Measurements from ENCODE around the gene PROSER2. TPM values are rescaled to one million over a fixed set of nuclear protein-coding genes. Genes with fewer than 3 reads are reported as not detected.

The PROSER2 gene
- total RNA-seq, 1 donor, result 16.2 TPM

DNA sequence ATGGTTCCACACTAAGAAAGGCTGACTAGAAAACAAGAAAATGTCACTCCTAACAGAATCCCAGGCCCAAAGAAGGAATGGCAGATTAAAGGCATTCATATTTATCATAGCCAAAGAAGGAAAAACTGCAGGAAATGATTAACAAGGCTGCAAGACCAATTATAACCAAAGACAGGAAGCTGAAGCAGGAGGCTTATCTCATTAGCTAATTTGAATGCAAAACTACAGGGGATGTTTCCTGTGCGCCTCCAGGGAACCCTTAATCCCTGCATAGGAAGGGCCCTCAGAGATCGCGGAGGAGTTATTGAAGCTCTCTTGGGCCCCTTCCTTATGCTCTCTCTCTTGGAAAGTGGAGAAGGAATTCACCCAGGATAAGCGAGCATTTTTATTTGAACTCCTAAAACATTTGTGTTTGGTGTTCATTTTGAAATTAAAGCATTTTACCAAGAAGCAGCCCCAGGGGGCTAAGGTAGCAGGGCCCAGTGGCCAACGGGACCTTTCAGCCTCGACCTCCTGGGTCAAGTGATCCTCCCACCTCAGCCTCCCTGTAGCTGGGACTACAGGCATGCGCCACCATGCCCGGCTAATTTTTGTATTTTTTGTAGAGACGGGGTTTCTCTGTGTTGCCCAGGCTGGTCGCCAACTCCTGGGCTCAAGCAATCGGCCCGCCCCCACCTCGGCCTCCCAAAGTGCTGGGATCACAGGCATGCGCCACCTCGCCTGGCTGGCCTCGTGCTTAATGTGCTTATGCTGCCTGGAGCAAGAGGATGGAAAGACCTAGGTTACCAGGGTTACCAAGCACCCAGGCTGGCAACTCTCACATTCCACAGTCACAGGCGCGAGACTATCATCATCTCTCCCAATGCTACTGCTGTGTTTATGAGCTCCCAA, 24.1 kb upstream of the PROSER2 start:
- DNase-seq (ENCODE audit: low read depth in 2 of 3, low spot score in 2 of 3), result peak in 2 of 3 donors; percentile 68 to 84

DNA sequence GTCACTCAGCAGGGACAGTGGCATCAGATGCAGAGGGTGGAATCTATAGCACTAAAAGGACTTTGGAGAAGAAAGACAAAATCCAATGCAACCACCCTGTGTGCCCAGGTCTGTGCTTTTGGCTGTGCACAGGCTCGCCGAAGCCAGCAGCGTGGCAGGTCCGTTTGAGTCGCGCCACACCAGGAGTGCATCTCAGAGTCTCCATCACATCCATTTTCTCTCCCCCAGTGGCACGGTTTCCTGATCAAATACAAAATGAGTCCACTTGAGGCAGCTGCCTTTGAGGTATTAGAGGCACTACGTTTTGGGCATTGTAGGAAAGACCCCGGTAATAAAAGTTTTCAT, 23.4 kb upstream of the PROSER2 start:
- DNase-seq (ENCODE audit: low read depth in 2 of 3, low spot score in 2 of 3), result no peak

DNA sequence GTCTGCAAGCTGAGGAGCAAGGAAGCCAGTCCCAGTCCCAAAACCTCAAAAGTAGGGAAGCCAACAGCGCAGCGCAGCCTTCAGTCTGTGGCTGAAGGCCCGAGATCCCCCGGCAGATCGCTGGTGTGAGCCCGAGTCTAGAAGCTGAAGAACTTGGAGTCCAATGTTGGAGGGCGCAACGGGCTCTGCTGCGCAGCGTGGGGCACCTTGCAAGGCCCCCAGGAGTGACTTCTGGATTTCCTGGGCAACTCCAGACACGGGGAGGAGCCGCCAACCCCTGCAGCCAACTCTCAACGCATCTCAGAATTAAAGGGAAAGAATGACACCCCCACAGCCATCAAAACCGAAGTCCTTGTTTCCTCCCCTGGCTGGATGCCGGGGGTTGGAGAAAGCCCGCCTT, 18.8 kb upstream of the PROSER2 start:
- DNase-seq (ENCODE audit: low read depth in 2 of 3, low spot score in 2 of 3), result no peak

DNA sequence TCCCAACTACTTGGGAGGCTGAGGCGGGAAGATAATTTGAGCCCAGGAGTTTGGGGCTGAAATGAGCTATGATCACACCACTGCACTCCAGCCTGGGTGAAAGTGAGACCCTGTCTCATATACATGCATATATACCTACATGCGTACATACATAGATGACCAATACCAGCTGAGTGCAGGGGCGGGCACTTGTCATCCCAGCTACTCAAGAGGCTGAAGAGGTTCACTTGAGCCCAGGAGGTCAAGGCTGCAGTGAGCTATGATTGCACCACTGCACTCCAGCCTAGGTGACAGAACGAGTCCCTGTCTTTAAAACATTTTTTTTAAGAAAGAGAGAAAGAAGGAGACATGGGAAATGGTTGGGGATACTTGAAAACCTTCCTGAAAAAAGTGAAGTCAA, 17.4 kb upstream of the PROSER2 start:
- no peak for DNase-seq (ENCODE audit: low read depth in 2 of 3, low spot score in 2 of 3)

DNA sequence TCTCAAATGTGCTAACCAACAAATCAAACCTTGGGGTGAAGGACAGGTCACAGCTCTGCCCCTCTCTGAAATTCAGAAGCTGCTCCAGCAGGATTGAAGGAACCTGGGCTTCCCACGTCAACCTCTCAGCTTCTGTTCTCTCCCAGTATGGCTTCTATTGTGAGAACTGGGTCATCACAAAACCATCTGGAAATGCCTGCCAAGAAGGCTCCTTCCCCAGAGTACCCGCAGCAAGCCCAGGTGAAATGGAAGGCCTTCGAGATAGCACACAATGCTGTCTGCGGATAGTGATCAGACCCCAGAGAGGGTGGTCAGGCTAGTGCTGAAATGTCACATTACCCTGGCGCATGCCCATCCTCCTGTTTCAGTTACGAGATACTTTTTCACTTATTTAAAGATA, 16.4 kb upstream of the PROSER2 start:
- DNase-seq (ENCODE audit: low read depth in 2 of 3, low spot score in 2 of 3), result no peak

DNA sequence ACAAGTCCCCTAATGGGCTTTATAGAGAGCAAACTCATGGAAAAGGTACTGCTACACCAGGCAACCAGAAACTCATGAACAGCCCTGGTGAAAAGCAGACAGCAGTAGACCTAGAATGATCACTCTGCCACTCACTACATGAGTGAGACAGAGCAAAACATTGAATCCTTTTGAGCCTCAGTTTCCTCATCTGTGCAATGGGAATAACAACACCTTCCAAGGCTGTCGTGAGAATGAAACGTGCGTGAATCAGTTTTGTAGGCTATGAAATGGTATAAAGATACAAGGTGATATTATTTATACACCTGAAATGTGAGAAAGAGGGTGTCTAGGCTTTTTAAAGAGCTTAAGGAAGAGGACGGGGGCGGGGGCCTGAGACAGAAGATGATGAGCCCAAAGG, 14.3 kb upstream of the PROSER2 start:
- no peak for DNase-seq (ENCODE audit: low read depth in 2 of 3, low spot score in 2 of 3)

DNA sequence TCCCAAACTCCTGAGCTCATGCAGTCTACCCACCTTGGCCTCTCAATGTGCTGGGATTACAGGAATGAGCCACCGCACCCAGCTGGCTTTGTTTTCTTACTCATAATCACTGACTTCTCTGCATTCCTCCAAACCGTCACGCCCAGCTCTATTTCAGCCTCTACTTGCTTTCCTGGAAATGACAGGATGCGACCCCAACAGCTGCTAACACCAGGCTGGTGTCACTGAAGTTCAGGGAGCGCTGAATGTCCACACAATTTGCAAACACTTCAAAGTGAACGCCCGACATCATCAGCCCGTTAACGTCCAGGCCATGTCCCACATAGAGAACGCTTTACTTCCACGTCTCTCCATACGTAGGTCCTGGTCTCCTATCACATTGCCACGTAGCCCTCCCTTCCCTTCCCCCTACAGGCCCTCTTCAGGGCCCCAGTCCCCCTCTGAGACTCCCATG, 12.8 kb upstream of the PROSER2 start:
- no peak for DNase-seq (ENCODE audit: low read depth in 2 of 3, low spot score in 2 of 3)

DNA sequence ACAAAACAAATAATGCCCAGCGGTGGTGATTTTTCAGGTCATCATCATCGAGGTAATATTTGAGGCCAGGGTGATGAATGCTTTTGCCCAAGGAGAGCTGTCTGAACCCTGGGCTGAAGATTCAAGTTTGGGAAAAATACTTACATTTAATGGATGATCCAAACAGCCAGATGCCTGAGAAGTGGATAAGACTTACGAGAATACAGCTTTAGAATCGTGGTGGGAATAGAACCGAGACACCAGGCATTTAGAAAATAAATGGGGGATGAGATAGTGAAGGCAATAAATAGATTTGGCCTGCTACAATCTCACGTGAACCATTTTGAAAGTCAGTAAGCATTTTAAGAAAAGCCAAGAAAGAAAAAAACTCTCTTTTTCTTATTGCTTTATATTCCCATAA, 12.2 kb upstream of the PROSER2 start:
- DNase-seq (ENCODE audit: low read depth in 2 of 3, low spot score in 2 of 3), result no peak

DNA sequence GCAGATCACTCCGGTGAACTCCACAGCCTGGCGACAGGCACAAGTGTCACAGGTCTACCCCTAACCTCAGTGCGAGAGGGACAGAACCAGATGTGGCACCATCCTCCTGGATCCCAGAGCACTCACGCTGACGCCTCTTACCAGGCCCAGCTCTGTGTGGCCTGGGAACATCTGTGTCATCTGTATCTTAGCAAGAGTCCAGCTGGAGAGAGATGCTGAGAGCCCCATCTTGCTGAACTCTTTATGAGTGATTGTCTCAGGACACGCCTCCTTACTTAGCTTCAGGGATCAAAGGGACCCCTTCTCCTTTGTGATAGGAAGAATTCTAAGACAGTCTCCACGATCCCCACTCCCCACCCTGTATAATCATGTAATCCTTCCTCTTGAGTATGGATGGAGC, 10.0 kb upstream of the PROSER2 start:
- no peak for DNase-seq (ENCODE audit: low read depth in 2 of 3, low spot score in 2 of 3)

DNA sequence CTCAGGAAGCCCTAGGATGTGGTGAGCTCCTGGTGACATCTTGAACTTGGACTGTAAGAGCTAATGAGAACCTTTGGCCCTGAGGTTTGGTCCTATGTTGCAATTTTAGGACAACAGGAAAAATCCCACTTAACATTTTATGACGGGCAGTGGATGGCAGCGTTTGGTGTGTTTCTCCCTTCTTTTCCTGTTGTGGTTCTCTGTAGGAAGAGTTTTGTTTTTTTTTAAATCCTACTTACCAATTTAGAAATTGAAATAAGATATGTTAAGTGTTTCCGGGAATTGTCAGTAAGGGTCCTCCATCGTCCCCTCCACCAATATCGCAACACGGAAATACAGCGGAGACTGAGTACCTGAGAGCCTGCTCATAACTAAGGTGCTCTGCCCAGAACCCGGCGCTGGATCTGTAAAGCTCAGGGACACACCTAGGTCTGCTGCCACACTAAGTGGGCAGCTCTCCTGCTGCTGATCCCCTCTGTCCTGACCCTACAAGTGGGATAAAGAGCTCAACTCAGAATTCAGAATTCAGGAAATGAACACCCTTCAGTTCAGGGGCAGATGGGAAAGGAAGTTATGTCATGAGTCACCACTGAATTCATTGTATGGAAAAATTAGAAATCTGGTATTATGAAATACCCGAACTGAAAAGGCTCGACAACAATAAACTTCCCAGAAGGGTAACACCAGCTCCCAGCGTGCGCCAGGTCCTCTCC, 9.1 kb upstream of the PROSER2 start:
- DNase-seq (ENCODE audit: low read depth in 2 of 3, low spot score in 2 of 3), result no peak

DNA sequence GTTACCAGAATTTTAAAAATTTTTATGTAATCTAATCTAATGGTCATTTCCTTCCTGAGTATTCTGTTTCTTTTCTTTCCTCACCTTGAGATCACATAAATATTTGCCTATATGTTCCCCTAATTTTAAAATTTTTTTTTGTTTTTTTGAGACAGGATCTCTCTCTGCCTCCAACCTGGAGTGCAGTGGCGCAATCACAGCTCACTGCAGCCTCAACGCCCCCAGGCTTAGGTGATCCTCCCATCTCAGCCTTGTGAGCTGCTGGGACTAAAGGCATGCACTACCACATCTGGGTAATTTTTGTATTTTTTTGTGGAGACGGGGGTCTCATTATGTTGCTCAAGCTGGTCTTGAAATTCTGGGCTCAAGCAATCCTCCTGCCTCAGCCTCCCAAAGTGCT, 4.1 kb upstream of the PROSER2 start:
- DNase-seq (ENCODE audit: low read depth in 2 of 3, low spot score in 2 of 3), result no peak

DNA sequence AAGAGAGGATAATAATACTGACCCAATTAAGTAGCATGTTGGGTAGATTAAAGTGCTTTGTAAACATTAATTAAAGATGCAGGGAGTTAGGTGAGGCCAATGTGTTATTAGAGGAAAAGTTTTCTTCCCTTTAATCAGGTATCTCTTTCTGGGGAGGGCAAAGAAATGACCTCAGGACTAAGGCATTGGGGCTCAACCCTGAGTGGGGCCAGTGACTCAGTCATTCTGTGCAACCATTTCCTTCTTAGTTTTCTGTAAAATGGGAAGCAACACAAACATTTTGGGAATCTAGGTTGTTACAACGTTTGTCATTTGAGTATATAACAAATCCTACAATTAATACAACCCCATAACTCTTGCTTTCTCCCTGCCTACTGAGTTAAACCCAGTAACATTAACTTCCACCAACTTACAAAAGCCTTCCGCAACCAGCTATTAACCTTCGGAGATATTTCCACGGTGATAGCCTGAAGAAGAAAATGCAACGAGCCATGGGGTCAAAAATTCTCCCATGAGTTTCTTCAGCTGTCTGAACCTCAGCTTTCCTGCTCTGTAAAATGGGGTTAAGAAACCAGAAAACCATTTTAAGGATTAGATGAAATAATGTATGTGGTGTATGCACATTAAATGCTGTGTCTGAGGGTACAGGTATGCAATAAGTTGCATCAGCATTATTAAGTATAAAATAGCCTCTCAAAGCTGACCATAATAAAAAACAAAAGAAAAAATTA, 965 bp upstream of the PROSER2 start:
- no peak for DNase-seq (ENCODE audit: low read depth in 2 of 3, low spot score in 2 of 3)

DNA sequence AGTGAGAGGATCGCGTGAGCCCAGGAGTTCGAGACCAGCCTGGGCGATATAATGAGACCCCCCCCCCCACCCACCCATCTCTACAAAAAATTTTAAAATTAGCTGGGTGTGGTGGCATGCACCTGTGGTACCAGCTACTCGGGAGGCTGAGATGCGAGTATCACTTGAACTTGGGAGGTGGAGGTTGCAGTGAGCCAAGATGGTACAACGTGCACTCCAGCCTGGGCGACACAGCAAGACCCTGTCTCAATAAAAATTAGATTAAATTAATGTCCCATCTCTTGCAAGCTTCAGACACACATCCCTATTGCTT, 391 bp upstream of the PROSER2 start:
- DNase-seq (ENCODE audit: low read depth in 2 of 3, low spot score in 2 of 3), result no peak

DNA sequence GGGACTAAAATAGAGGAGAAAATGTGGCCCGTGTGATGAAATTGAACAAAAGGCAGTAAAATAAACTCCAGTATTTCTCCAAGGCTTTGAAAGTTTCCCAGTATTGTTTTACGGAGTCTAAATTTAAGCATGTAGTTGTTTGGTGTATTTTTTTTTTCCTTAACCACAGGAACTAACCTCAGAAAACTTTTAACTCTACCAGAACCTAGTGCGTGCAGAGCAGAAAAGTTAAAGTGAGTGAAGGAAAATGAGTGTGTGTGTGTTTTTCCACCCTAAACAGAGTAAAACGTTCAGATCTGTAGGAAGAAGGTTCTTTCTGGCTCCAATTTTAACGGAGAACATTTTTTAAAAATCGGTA, 812 bp downstream of the PROSER2 start:
- DNase-seq (ENCODE audit: low read depth in 2 of 3, low spot score in 2 of 3), result peak in 2 of 3 donors; percentile 16 to 46

DNA sequence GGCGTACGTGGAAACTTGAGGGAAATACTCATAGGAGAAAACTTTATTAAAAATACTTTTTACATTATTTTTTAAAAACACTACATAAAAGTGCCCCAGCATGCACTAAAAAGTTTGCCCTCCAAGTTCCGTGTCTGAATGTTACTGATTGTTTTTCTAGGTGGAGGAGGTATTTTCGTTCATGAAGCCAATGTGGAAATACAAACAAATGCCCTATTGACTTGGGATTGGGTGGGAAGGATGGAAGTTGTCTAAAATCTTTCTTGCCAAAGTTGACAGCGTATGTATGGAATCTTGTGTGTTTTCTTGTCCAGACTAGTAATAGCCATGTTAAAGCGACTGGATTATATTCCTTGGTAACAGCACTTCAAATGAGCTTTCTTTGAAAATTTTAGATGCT, 1.2 kb downstream of the PROSER2 start:
- DNase-seq (ENCODE audit: low read depth in 2 of 3, low spot score in 2 of 3), result no peak

DNA sequence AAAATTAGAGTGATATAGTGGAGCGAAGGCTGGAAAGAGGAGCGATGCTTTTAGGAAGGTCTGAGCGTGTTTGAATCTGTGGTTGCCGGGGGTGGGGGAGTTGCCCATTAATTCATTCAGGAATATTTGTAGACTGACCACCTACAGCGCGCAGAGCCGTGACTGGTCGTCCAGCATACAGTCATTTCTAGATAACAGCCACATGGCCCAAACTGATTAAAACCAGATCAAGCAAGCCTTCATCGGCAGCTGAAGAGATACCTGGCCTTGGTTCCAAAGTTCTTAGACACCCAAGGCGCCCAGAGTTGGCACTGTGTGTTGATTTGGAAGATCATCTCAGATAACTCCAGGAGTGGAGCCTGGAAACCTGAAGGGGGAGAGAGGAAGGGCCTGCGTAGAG, 1.7 kb downstream of the PROSER2 start:
- DNase-seq (ENCODE audit: low read depth in 2 of 3, low spot score in 2 of 3), result no peak

DNA sequence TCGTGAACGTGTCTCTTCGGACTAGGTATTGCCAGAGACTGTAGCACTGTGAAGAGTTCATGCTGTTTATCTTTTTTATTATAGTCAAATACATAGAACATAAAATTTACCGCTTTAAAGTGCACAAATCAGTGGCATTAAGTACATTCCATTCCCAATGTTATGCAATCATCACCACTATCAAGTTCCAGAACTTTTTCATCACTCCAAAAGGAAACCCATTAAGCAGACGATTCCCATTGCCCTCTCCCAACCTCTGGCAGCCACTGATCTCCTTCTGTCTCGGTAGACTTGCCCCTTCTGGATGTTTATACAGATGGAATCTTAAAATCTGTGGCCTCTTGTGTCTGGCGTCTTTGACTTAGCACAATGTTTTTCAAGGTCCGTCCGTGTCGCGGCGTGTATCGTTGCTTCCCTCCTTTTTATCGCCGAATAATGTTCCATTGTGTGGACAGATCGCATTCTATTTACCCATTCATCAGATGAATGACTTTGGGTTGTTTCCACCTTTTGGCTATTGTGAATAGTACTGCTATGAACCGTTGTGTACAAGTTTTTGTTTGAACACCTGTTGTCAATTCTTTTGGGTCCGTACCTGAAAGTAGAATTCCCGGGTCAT, 2.7 kb downstream of the PROSER2 start:
- DNase-seq (ENCODE audit: low read depth in 2 of 3, low spot score in 2 of 3), result no peak

DNA sequence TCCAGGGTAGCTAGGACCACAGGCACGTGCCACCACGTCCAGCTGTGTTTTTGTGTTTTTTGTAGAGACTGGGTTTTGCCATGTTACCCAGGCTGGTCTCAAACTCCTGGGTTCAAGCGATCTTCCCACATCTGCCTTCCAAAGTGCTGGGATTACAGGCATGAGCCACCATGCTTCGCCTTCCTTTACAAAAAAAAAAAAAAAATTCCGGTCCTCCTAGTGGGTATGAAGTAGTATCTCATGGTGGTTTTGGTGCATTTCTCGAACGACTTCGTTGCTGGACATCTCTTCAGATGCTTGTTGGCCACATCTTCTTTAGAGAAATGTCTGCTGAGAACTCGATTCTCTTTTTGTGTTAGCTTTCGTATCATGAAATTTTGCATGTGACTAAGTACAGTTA, 3.9 kb downstream of the PROSER2 start:
- DNase-seq (ENCODE audit: low read depth in 2 of 3, low spot score in 2 of 3), result no peak

DNA sequence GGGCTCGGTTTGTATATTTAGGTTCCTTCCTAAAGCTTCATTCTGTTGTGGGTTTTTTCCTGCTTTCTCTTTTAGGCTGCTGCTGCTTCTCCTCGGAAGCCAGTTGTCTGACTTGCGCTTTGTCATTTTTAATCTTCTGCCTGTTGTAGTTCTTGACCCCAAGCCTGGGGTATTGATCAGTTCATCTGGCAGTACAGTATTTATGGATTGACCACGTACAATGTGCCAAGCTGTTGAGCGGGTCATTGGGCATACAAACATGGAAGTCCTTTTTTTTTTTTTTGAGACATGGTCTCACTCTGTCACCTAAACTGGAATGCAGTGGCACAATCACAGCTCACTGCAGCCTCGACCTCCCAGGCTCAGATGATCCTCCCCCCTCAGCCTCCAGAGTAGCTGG, 4.3 kb downstream of the PROSER2 start:
- DNase-seq (ENCODE audit: low read depth in 2 of 3, low spot score in 2 of 3), result no peak

DNA sequence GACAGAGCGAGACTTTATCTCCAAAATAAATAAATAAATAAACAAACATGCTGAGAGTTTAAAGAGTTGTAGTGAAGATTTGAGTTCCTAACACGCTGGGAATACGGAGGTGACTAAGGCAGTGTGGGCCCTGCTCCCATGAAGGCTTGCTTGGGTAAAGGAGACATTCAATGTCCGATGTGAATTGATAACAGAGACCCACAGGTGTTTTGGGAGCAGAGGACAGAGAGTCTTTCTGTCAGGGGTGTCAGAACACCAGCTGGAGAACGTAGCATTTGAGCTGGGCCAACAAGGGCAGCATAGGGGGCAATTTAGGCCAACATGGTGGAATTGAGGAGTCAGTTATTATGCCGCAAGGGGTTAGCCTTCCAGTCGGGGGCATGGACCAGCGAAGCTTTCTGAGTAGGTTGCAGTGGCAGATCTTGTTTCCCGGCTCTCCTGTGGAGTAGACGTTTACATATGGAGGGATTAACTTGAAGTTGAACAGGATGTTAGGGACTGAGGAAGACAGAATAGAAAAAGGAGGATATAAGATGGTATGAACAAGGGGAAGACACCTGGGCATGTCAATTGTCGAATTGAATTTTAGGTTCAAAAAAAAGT, 5.6 kb downstream of the PROSER2 start:
- no peak for DNase-seq (ENCODE audit: low read depth in 2 of 3, low spot score in 2 of 3)

All from hematopoietic multipotent progenitor cell (in vitro differentiated cells).